ENCODE measurements around the gene SEPHS2. TPM values are rescaled to one million over a fixed set of nuclear protein-coding genes. Genes with fewer than 3 reads are reported as not detected.

The SEPHS2 gene
- total RNA-seq, 1 donor from 2014 or later: 48.4 TPM

GRCh38 chr16:30430428-30430970, 15.2 kb downstream of the SEPHS2 start:
- no peak for DNase-seq (ENCODE audit: low spot score)

GRCh38 chr16:30429678-30430427, 15.8 kb downstream of the SEPHS2 start, which contains the start of gene DCTPP1:
DCTPP1 (minus strand) TSS chr16:30430030; CDS start chr16:30429980, 50 bp downstream.
- DNase-seq (ENCODE audit: low spot score): peak; percentile 95

GRCh38 chr16:30429418-30429677, 16.3 kb downstream of the SEPHS2 start:
- no peak for DNase-seq (ENCODE audit: low spot score)

- DNase-seq (ENCODE audit: low spot score): no peak
Measured at GRCh38 chr16:30428055-30428454, 17.6 kb downstream of the SEPHS2 start.

- no peak for DNase-seq (ENCODE audit: low spot score)
Measured at GRCh38 chr16:30421010-30421409, 24.7 kb downstream of the SEPHS2 start.

- DNase-seq (ENCODE audit: low spot score): no peak
Measured at GRCh38 chr16:30418350-30419181, 27.1 kb downstream of the SEPHS2 start.

GRCh38 chr16:30417529-30418349, 27.9 kb downstream of the SEPHS2 start:
- peak; percentile 92 for DNase-seq (ENCODE audit: low spot score)

- no peak for DNase-seq (ENCODE audit: low spot score)
Measured at GRCh38 chr16:30416624-30417528, 28.8 kb downstream of the SEPHS2 start.

- DNase-seq (ENCODE audit: low spot score): no peak
Measured at GRCh38 chr16:30416047-30416603, 29.5 kb downstream of the SEPHS2 start.

GRCh38 chr16:30414159-30414558, 31.5 kb downstream of the SEPHS2 start:
- no peak for DNase-seq (ENCODE audit: low spot score)

- no peak for DNase-seq (ENCODE audit: low spot score)
Measured at GRCh38 chr16:30413112-30413806, 32.4 kb downstream of the SEPHS2 start.

- peak; percentile 97 for DNase-seq (ENCODE audit: low spot score)
Measured at GRCh38 chr16:30409125-30410060, 36.3 kb downstream of the SEPHS2 start.

- no peak for DNase-seq (ENCODE audit: low spot score)
Measured at GRCh38 chr16:30407804-30408534, 37.7 kb downstream of the SEPHS2 start.

- peak; percentile 97 for DNase-seq (ENCODE audit: low spot score)
Measured at GRCh38 chr16:30407102-30407803, 38.4 kb downstream of the SEPHS2 start, which contains the start of gene ZNF771. ZNF771 (plus strand) TSS chr16:30407606; CDS start chr16:30408054, 448 bp downstream.

GRCh38 chr16:30406795-30407101, 38.9 kb downstream of the SEPHS2 start:
- DNase-seq (ENCODE audit: low spot score): no peak

- DNase-seq (ENCODE audit: low spot score): no peak
Measured at GRCh38 chr16:30401768-30402425, 43.8 kb downstream of the SEPHS2 start.

Data from mesenteric fat pad (tissue), 1 donor.